Fibroblast of mammary gland (primary cell): ENCODE data around the gene ABCC3.
A peak's percentile ranks its signal among the peaks of the same experiment; 100 is the strongest.

ENCODE experiments used
- DNase-seq: peaks from one replicate; pipeline ENCODE4 v3.0.0-alpha.2; 2010; ENCODE audit warnings: low read depth
- H3K4me3 ChIP-seq: 2 replicates; pipeline ENCODE4 v1.5.1; 2011; ENCODE audit warnings: low read depth, mild to moderate bottlenecking, low read length, moderate library complexity; ENCODE audit not compliant: control insufficient read depth
- CTCF ChIP-seq: conservative IDR thresholded peaks from 2 replicates; pipeline ENCODE4 v1.5.1; 2011; ENCODE audit warnings: low read depth, low read length, inconsistent platforms; ENCODE audit not compliant: control insufficient read depth, insufficient read depth

The ABCC3 gene

GRCh38 chr17:50696365-50696879 lies 61.7 kb downstream of the ABCC3 start:
- TF ChIP-seq CTCF = no peak
- no peak overlapping the region for H3K4me3 ChIP-seq
- no peak for DNase-seq

- DNase-seq = no peak
- no peak for TF ChIP-seq CTCF
Measured at GRCh38 chr17:50697062-50697461, 62.4 kb downstream of the ABCC3 start.

GRCh38 chr17:50697663-50698272 lies 63.1 kb downstream of the ABCC3 start:
- H3K4me3 ChIP-seq = no peak overlapping the region
- DNase-seq = no peak
- TF ChIP-seq CTCF = no peak

More at GRCh38 chr17:50697062-50697461, 62.4 kb downstream of the ABCC3 start:
- no peak overlapping the region for H3K4me3 ChIP-seq

- H3K4me3 ChIP-seq = no peak overlapping the region
- no peak for DNase-seq
- TF ChIP-seq CTCF = no peak
Measured at GRCh38 chr17:50699410-50699809, 64.7 kb downstream of the ABCC3 start.

- H3K4me3 ChIP-seq = no peak overlapping the region
- TF ChIP-seq CTCF = no peak
- no peak for DNase-seq
Measured at GRCh38 chr17:50703162-50703561, 68.5 kb downstream of the ABCC3 start.

GRCh38 chr17:50707289-50708049 lies 72.8 kb downstream of the ABCC3 start, which contains the start of gene ANKRD40:
Gene ANKRD40, minus strand, starts transcription at chr17:50707914. Its CDS starts 260 bp downstream, at chr17:50707654.
- no peak for TF ChIP-seq CTCF

More at GRCh38 chr17:50707289-50708049, 72.8 kb downstream of the ABCC3 start, which contains the start of gene ANKRD40:
- H3K4me3 ChIP-seq = peak within 1 kb of the TSS; percentile 66
- peak; percentile 91 for DNase-seq
